Gastrocnemius medialis (tissue), 4 donors: ENCODE measurements around the gene BORCS6.

Experiments used
- CTCF ChIP-seq, 5 experiments: fragments of 450-650 bp in 3 of 5; fragments of 200-600 bp in 2 of 5; sonication (generic) in 2 of 5; IDR thresholded peaks in 4 of 5; conservative IDR thresholded peaks in 1 of 5; 1 replicate in 4 of 5; 2 replicates in 1 of 5; pipeline ENCODE4 v1.5.1; 2016 to 2019; ENCODE audit warnings: antibody characterized with exemption in 5 of 5, mild to moderate bottlenecking in 3 of 5, moderate library complexity in 3 of 5
- POLR2A ChIP-seq, 2 donors: fragments of 450-650 bp; IDR thresholded peaks; one replicate each; pipeline ENCODE4 v1.6.1; 2017; ENCODE audit warnings: antibody characterized with exemption in 2 of 2, mild to moderate bottlenecking in 2 of 2, moderate library complexity in 2 of 2

DNA sequence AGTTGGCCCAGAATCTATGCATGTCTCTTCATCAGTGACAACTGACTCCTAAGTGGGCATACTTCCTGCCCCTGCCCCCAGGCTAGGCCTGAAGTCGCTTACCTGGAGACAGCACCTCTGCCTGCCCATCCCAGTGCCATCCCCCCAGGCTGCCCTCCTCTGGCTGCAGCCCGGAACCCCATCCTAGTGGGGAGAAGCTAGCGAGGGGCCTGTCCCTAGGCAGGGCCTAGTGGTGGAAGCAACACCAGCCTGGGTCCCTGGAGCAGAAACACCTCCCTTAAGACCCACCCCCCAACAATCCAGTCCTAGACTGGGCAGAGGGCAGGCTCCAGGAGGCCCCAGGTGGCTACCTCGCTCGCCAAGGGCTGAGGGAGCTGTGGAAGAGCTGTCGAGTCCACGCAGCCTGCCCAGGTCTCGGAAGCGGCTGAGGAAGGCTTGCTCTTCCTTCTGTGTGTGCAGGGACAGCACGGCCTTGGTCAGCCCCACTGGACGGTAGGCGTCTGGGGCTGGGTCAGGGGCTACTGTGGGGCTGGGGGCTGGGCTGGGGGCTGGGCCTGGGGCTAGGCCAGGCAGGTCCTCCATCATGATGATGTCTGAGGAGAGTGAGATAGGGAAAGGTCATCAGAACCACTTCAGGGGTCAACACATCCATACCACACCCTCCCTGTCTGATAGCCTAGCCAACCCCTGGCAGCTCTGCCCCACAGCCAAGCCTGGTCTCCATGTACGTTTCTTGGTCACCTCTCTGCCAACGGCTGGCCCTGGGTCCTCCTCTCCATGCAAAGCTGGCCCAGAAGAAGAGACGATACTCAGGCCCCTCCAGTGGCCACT is 45.4 kb downstream of the BORCS6 start:
- TF ChIP-seq CTCF (IDR thresholded peaks at IDR 0.05 in 4 of 5, conservative IDR thresholded peaks at IDR 0.05 in 1 of 5), result no peak
- TF ChIP-seq POLR2A (IDR thresholded peaks at IDR 0.05), result no peak
